Measurements from ENCODE around the gene SLC44A2.
"Not testable (repeated sequence)": the region's sequence is repeated elsewhere in the genome, so short reads cannot be mapped to it uniquely, and the experiment has no call there.

SLC44A2 gene

DNA sequence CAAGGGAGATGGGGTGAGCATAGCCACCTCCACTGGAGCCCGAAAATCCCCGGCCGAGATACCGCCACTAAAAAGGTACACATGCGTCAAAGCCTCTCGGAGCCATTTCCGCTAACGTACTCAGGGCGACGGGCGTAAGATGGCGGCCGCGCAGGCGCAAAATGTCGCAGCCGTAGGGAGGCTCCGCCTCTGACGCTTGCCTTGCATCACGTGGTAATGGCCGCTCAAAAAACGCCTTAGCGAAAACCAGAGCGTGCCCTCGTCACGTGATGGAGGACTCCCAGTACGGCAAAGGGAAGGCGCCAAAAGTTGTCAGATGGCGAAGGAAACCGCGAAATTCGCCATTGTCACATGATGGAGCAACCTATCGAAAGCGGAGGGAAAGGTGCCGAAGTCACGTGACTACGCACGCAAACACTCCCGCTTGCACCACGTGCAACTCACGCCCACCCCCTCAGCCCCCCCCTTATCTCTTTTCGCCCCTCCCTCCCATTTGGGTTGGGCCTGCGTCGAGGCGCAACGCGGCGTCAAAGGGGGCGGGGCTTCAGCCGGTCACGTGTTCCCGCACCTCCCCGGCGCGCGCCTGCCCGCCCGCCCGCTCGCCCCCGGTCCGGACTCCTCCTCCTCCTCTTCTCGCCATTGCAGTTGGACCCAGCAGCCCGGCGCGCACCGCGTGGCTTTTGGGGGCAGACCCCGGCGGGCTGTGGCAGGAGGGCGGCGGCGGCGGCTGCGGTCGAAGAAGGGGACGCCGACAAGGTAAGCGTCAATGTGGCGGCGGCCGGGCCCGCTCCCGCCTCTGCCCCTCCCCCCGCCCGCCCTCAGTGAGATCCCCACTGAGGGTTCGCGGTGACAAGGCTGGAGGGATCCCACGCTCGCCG, 28.6 kb downstream of the SLC44A2 start, which contains the start of gene ILF3:
Gene ILF3 (plus strand): TSS at position 615 of the 878 bp plus-strand sequence. CDS start 16,260 bp downstream, outside the sequence.
- peak; percentile 98 for DNase-seq

DNA sequence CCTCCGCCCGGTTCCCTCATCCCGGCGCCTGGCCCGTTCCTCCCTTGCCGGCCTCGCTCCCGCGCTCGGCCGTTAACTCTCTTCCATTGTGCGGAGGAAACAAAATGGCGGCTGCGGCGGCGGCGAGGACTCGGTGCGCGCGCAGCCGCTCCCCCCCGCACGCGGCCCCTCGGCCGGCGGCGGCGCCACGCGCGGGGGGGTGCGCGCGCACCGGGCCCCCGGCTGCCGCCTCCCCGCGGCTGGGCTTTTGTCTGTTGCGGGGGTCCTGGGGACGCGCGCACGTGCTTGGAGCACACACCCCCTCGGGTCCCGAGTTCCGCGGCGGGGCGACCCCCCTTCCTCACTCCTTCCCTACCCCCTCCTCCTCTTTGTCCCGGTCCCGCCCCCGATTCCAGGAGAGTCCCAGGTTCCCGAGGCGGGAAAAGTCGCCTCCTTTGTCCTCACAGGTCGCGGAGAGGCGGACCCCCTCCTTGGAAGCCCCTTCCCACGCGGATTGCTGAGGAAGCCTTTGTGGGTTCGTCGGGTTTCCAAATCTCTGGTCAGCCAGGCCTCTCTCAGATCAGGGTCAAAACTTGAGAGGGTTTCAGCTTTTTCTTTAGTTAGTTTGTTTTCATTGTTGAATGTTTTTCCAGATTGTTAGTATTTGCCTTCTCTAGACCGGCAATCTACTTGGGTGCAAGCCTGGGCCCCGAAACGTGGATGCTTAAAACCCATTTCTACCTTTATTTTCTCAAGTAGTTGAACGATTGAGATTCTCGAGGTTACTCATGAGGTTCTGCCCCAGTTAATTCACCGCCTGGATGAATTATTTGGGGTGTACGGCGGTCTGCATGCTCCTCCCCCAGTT, 29.5 kb downstream of the SLC44A2 start:
- DNase-seq = no peak

DNA sequence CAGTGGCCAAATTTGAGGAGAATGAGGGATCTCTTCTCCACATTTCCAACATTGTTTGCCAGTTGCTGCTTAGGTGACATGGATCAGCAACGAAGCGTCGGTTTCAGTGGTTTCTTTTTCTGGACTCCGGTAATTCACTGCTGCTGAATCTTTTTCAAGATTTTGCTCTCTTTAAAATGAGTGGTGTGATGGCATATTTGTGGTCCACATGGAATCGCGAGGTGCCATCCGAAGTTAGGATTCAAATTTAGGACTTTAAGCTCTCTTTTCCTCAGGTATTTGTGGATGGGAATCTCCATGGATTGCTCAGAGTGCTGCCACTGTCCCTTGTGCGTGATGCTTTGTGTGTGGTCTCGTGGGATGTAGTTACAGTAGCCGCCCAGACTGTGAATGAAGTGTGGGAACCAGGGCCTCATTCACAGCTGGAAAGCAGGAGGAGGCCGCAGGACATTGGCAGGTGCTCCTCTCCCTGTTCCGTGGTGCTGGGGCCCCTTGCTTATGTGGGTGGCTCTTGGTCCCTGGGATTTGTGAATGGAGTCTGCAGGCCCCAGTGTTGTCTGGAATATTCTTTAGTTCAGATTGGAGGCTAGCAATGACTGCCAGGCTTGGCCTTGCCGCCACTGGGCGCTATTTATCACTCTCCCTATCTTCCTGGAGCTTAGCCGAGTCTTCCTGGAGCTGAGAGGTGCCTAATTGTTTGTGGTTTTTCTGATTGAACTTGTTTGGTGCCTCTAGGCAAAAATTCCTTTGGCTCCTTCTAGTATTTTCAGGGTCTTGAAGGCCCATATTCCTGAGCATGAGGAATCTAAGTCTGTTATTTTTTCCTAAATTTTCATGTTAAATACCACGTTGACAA, 30.3 kb downstream of the SLC44A2 start:
- no peak for DNase-seq

DNA sequence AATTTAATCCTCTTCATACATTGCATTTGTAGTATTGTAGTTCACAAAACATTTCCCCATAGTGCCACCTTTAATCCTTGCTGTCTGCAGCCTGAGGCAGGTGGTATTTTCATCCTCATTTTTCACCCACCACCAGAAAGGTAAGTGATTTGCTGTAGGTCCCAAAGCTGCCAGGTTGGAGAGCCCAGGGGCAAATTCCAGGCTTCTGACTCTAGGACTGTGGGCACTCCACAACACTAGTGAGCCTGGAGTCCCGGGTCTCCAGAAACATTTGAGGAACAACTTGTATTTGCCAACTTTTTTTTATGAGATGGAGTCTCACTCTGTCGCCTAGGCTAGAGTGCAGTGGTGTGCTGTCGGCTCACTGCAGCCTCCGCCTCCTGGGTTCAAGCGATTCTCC, 35.0 kb downstream of the SLC44A2 start:
- DNase-seq = no peak

DNA sequence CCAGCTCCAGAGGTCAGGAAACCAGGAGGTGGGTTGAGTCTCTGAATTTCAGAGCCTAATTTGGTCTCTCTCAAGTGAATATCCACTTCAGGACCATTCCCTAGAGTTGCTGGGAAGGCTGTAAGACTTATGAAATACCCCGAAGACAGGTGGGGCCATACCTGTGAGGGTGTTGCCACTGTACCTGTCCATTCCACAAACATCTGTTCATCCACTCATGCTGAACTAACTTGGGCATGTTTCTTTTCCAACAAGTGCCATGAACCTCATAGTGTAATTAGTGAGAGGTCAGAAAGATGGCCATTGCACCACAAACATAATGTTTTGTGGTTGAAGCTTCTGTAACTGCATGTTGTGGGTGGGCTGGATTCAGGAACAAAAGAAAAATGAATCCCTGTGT, 36.6 kb downstream of the SLC44A2 start:
- DNase-seq = no peak

DNA sequence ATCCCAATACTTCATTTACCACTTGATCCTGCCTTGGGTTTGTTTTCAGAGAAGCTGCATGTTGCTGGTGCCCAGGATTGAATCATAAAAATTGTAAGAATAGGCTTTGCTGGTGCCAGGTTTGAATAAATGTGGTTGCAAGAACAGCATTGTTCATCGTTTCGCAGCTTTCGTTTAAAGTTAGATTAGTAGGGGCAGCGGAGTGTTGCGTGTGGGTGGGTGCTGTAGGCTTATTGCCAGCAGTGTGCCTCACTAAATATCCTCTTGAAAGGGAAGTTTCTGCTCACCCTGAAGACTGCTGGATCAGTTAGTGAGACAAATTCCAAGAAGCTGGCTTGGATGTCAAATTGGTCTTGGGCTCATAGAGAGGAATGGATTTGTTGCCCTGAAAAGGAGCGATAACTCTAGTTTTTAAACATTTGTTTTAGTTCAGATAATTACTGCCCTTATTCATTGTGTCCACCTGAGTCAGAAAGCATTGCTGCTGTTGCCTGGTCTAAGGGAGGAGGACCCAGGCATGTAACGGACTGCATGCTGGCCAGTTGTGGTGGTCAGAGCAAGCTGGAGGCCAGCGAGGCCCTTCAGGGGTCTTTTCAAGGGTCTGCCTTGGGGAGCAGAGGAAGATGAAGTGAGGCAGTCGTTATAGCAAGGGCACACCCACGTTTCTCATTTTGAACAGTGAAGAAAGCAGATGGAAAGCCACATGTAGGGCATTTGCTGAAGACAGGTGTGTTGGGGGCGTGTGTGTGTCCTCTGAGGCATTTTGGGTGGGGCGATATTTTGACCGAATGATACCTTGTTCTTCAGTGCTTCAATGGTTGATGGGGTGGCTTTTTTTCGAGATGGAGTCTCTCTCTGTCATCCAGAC, 37.3 kb downstream of the SLC44A2 start:
- DNase-seq = no peak

DNA sequence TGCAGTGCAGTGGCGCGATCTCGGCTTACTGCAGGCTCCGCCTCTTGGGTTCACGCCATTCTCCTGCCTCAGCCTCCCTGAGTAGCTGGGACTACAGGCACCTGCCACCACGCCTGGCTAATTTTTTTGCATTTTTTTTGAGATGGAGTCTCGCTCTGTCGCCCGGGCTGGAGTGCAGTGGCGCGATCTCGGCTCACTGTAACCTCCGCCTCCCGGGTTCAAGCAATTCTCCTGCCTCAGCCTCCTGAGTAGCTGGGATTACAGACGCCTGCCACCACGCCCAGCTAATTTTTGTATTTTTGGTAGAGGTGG, 37.9 kb downstream of the SLC44A2 start:
- DNase-seq = not testable (repeated sequence)

DNA sequence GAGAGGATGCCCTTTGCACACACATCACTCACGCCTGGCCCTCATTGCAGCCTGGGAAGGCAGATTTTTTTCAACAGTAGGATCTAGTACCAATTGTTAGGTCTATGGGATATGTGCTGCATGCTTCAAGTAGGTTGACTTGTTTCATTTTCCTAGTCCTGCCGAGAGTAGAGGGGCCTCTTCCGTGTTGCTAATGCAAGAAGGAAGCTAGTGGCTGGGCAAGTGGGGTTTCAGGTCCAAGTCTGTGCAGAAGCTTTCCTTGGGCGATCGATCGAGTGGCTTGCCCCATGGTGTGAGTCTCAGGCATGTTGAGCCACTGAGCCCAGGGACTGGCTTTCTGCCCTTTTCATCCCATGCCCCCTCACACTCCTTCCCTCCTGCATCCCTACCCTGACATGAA, 42.5 kb downstream of the SLC44A2 start:
- no peak for DNase-seq

DNA sequence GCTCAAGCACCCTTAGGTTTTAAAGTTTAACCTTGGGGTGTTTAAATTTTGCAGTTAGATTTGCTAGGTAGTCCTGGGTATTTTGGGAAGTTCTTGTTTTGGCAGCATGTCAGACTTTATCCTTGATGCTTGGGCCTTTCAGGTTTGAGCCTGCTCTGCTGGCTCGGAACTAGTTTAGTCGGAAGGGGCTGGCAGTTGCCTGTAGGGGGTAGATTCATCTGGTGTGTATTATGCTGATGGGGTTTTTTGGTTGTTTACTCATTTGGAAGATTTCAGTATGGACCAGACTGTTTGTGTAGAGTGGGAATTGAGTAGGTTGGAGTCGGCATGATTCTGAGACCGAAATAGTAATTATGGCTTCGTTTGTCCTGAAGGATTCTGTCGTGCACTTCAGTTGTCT, 43.9 kb downstream of the SLC44A2 start:
- no peak for DNase-seq

DNA sequence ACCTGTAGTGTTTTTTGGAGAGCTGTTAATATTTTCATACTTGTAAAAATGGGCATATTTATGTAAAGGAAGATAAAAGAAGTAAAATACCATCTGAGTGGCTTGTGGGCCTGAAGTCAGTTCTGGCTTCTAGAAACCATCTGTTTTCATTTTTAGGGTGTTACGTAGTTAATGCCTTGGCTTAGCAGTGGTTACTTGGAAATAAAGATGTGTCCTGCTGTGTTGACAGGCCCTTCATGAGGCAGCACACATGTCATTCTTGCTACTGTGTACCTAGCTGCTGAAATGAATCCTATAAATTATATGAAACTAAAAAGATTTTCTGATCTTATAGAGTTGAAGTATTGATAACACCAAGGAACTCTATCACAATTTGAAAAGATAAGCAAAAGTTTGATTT, 44.8 kb downstream of the SLC44A2 start:
- no peak for DNase-seq

DNA sequence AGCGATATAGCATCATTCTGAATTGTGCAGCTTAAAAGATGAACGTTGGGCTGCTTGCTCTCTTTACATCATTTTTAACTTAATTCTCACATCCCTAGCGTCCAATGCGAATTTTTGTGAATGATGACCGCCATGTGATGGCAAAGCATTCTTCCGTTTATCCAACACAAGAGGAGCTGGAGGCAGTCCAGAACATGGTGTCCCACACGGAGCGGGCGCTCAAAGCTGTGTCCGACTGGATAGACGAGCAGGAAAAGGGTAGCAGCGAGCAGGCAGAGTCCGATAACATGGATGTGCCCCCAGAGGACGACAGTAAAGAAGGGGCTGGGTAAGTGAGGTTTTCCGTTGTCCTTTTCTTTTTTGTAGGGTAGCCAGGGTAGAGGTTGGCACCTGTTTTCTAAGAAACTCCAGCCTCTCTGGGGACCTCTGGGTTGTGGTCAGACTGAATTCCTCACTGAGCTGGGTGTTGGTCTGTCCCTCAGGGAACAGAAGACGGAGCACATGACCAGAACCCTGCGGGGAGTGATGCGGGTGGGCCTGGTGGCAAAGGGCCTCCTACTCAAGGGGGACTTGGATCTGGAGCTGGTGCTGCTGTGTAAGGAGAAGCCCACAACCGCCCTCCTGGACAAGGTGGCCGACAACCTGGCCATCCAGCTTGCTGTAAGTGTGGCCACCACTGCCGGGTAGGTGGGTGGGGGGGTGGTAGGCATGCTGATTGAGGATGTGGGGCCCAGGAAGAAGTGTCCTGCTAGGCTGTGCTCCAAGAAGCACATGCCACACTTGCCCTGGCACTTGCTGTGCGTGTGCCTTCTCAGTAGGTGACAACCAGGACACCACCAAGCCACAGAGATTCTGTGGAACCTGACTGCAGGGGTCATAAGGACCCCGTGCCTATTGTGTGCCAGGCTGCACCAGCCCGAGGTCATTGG, 45.8 kb downstream of the SLC44A2 start:
- DNase-seq = no peak

DNA sequence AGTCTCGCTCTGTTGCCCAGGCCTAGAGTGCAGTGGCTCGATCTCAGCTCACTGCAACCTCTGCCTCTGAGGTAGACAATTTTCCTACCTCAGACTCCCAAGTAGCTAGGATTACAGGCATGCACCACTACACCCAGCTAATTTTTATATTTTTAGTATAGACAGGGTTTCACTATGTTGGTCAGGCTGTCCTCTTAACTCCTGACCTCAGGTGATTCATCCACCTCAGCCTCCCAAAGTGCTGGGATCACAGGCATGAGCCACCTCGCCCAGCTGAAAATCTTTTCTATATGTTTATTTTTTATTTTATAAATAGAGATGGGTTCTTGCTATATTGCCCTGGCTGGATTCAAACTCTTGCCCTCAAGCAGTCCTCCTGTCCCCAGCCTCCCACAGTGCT, 46.6 kb downstream of the SLC44A2 start:
- DNase-seq = not testable (repeated sequence)

DNA sequence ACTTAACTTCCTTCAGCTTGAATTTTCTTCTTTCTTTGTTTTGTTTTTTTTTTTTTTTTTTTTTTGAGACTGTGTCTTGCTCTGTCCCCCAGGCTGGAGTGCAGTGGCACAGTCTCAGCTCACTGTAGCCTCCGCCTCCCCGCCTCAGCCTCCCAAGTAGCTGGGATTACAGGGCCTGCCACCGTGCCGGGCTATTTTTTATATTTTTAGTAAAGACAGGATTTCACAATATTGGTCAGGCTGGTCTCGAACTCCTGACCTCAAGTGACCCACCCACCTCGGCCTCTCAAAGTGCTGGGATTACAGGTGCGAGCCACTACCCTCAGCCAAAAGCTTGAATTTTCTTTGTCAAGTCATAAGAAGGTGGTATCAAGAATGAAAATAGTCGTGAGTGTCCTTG, 49.9 kb downstream of the SLC44A2 start:
- DNase-seq = not testable (repeated sequence)

DNA sequence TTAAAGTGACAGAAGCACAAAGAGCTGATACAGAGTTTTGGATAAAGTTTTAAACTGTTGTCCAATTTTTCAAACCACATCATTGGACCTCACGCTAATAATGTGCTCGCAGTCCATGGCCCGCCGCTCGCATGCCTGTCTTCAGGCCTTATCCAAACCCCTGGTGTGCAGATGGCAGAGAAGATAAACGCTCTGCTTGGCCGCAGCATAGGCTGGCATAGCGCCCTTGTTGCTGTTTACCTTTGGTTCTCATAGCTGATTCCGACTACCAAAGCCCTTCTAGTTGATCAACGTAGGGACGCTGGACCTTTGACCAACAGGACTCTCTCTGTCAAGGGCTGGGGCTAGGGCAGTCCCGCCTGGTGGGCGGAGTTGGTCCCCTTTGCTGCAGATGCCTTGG, 52.4 kb downstream of the SLC44A2 start:
- DNase-seq = no peak

DNA sequence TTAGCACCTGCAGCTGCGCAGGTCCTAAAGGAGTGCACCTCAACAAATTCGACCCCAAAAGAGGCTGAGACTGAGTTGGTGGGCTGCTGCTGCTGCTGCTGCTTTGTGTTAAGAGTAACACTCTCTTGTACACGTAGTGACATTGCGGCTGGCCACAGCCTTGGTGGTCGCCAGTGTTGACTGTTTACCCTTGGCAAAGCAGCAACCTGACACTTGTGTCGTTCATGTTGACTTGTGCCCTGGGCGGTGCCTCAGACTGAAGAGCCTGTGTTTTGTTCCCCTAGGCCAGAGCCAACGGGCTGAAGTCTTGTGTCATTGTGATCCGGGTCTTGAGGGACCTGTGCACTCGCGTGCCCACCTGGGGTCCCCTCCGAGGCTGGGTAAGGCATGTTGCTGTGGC, 53.5 kb downstream of the SLC44A2 start:
- no peak for DNase-seq

DNA sequence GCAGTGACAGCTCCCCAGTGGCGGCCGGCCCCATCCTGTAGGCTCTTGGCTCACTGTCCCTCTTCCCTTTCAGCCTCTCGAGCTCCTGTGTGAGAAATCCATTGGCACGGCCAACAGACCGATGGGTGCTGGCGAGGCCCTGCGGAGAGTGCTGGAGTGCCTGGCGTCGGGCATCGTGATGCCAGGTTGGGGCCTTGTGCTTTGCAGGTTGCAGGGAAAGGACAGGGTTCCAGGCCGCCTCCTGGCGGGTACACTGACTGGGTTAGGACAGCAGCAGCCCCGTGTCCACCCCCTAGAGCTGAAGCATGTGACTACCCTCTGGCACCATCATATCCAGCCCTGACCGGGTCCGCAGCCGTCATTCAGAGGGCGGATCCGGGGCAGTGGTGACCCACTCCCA, 54.4 kb downstream of the SLC44A2 start:
- DNase-seq = no peak

DNA sequence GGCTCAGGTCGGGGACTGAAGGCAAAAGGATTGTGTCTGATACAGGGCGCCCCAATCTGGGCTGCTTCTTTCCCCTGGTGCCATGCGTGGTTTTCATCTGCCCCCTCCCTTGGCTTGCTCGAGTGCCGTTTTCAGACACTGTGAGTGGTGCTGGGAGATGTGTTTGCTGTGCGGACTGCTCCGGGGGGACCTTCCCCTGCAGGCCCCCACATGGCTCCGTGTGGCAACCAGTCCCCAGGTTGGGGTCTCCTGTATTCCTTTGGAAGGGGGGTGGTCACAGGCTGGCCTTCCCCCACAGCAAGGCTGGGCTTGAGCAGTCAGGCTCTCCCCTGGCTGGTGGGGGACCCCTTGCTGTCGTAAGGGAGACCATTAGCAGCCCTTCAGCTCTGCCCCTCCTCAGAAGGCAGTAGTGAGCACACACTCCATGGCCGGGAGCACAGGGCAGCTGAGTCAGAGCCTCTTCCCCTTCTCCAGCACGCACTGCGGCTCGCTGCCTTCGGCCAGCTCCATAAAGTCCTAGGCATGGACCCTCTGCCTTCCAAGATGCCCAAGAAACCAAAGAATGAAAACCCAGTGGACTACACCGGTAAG, 55.3 kb downstream of the SLC44A2 start:
- DNase-seq = no peak

DNA sequence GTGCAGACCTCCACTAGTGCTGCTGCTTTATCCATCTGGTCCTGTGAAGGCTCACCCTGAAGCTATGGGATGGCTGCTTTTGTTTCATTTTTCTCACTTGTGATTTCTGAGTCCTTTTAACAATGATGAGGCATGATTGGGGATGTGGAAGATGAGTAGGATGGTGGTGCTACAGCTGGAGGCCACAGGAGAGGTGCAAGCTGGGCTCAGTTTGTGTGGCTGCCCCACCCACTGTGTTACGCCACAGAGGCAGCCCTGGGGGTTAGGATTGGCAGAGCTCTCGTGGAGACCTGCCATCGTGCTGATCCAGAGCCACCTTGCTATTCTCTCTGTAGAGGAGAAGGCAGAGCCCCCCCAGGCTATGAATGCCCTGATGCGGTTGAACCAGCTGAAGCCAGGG, 56.3 kb downstream of the SLC44A2 start:
- no peak for DNase-seq

DNA sequence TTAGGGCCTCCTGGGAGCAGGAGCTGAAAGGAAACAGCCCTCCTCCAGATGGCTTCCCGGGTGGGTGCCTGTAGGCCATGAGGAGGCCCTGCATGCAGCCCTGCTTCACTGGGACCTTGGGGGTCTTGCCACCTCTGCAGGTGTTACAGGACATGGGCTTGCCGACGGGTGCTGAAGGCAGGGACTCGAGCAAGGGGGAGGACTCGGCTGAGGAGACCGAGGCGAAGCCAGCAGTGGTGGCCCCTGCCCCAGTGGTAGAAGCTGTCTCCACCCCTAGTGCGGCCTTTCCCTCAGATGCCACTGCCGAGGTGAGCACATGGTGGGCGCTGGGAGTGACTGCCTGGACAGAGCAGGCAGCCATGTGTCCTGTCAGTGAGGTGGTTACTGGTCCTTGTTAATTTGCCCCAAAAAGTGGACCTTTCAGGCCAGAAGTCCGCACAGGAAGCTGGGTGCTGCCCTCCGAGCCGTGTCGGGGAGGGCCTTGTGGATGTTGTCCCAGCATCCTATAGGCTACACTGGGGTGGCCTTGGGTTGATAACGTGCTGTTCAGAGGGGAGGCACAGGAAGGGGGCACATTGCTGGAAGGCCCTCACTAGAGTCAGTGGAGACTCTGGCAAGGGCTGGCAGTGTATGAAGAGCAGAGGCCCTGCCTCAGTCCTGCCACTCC, 57.2 kb downstream of the SLC44A2 start:
- no peak for DNase-seq

DNA sequence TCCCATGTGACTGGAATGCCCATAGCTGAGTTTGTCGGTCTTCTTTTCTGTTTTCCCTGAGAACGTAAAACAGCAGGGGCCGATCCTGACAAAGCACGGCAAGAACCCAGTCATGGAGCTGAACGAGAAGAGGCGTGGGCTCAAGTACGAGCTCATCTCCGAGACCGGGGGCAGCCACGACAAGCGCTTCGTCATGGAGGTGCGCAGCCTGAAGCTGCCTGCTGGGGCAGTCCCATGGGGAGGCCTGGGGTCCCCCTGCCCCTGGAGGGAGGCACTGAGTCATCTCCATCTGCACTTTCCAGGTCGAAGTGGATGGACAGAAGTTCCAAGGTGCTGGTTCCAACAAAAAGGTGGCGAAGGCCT, 57.7 kb downstream of the SLC44A2 start:
- DNase-seq = no peak

Data from SHP77 treated with DMSO at 0.1 percent for 48 hours (cell line).